Measurements from ENCODE around the gene HEATR5B.

- TF ChIP-seq POLR2AphosphoS5 (IDR thresholded peaks at IDR 0.05; ENCODE audit: borderline replicate concordance, low read depth, low read length) (no peak), FOXP2 (optimal IDR thresholded peaks at IDR 0.05; ENCODE audit: control extremely low read depth, extremely low read length, insufficient read depth) (no peak)
Measured at GRCh38 chr2:36951027-36951518, 133.1 kb downstream of the HEATR5B start.

Measured in SK-N-MC (cell line).